SK-N-MC (cell line): ENCODE data around the gene FAM107B.

Experiments used
- EZH2 ChIP-seq: fragments of 200-600 bp; sonication (generic); IDR thresholded peaks from one replicate; pipeline ENCODE4 v1.6.1; 2017; ENCODE audit warnings: antibody characterized with exemption
- POLR2AphosphoS5 ChIP-seq: IDR thresholded peaks from 2 replicates; pipeline ENCODE4 v1.6.1; 2012; ENCODE audit warnings: mild to moderate bottlenecking, low read depth, low read length, borderline replicate concordance

- TF ChIP-seq POLR2AphosphoS5 (no peak), EZH2 (no peak)
Measured at GRCh38 chr10:14481752-14482151, 292.9 kb downstream of the FAM107B start.
